ENCODE results near the gene SPOCK1.
"Not testable (repeated sequence)": the region's sequence is repeated elsewhere in the genome, so short reads cannot be mapped to it uniquely, and the experiment has no call there.

GRCh38 chr5:136953346-136954069 is 545.6 kb downstream of the SPOCK1 start:
- TF ChIP-seq CTCF (IDR thresholded peaks at IDR 0.05; ENCODE audit: poor library complexity); EZH2phosphoT487 (IDR thresholded peaks at IDR 0.05; ENCODE audit: low read depth, severe bottlenecking, unreplicated experiment); EZH2 (IDR thresholded peaks at IDR 0.05; ENCODE audit: borderline replicate concordance): not testable (repeated sequence)

Data from hepatocyte (in vitro differentiated cells).